ENCODE measurements around the gene ZNF79.

GRCh38 chr9:127384016-127384730 lies 40.0 kb upstream of the ZNF79 start:
- TF ChIP-seq, protein P1, sequence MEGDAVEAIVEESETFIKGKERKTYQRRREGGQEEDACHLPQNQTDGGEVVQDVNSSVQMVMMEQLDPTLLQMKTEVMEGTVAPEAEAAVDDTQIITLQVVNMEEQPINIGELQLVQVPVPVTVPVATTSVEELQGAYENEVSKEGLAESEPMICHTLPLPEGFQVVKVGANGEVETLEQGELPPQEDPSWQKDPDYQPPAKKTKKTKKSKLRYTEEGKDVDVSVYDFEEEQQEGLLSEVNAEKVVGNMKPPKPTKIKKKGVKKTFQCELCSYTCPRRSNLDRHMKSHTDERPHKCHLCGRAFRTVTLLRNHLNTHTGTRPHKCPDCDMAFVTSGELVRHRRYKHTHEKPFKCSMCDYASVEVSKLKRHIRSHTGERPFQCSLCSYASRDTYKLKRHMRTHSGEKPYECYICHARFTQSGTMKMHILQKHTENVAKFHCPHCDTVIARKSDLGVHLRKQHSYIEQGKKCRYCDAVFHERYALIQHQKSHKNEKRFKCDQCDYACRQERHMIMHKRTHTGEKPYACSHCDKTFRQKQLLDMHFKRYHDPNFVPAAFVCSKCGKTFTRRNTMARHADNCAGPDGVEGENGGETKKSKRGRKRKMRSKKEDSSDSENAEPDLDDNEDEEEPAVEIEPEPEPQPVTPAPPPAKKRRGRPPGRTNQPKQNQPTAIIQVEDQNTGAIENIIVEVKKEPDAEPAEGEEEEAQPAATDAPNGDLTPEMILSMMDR (IDR thresholded peaks at IDR 0.05): no peak
- no peak for TF ChIP-seq POLR2A (IDR thresholded peaks at IDR 0.05)

Measured in prostate gland (tissue), 2 donors.